GM12873 (cell line): ENCODE measurements around the gene DESI2.

Experiments used
- TF ChIP-seq, protein P1 (sequence below): IDR thresholded peaks from 2 replicates; pipeline ENCODE4 v1.5.1; 2012; ENCODE audit warnings: low read depth, mild to moderate bottlenecking, moderate library complexity, low read length, control low read depth; ENCODE audit not compliant: insufficient read depth; ENCODE audit errors: missing control alignments

DESI2 gene

GRCh38 chr1:244667797-244668196 lies 14.9 kb downstream of the DESI2 start:
- TF ChIP-seq, protein P1, sequence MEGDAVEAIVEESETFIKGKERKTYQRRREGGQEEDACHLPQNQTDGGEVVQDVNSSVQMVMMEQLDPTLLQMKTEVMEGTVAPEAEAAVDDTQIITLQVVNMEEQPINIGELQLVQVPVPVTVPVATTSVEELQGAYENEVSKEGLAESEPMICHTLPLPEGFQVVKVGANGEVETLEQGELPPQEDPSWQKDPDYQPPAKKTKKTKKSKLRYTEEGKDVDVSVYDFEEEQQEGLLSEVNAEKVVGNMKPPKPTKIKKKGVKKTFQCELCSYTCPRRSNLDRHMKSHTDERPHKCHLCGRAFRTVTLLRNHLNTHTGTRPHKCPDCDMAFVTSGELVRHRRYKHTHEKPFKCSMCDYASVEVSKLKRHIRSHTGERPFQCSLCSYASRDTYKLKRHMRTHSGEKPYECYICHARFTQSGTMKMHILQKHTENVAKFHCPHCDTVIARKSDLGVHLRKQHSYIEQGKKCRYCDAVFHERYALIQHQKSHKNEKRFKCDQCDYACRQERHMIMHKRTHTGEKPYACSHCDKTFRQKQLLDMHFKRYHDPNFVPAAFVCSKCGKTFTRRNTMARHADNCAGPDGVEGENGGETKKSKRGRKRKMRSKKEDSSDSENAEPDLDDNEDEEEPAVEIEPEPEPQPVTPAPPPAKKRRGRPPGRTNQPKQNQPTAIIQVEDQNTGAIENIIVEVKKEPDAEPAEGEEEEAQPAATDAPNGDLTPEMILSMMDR, result no peak

- TF ChIP-seq, protein P1, result no peak
These were observed 20.2 kb downstream of the DESI2 start for GRCh38 chr1:244672946-244673682.

GRCh38 chr1:244674446-244674845 lies 21.5 kb downstream of the DESI2 start:
- TF ChIP-seq, protein P1, result no peak

DNA sequence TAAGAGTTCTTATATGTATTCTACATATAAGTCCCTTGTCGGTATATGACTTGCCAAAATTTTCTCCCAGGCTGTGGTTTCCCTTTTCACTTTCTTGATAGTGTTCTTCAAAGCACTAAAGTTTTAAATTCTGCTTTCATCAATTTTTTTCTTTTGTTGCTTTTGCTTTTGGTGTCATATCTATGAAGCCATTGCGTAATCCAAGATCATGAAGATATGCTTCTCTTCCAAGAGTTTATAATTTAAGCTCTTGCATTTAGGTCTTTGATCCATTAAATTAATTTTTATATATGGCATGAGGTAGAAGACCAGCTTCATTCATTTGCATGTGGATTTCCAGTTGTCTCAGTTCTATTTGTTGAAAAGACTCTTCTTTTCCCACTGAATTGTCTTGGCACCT lies 22.2 kb downstream of the DESI2 start:
- TF ChIP-seq, protein P1, result no peak

- TF ChIP-seq, protein P1, result no peak
These were observed 25.8 kb downstream of the DESI2 start for GRCh38 chr1:244678697-244679096.

DNA sequence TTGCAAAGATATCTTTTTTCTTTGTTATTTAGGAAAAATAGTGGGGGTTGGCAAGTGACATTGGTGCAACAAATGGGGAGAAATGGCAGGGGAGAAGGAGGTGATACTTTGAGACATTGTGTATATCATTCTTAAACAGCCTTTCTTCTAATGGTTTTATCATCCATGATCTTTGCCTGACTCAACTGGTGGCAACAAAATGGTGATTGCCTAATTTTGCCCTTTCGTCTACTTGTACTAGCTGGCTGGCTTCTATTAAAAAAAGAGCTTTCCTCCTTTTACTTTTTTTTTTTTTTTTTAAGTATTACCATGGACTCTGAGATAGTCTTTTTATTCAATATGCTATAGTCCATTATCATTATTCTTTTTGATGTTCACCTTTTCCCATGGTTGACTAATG lies 27.7 kb downstream of the DESI2 start:
- TF ChIP-seq, protein P1, result no peak

- TF ChIP-seq, protein P1, result no peak
These were observed 43.0 kb downstream of the DESI2 start for GRCh38 chr1:244695937-244696336.
